Measurements from ENCODE around the gene NOTCH1.

The NOTCH1 gene

GRCh38 chr9:136513191-136513590 lies 32.7 kb downstream of the NOTCH1 start:
- no peak for DNase-seq

GRCh38 chr9:136512651-136513071 lies 33.2 kb downstream of the NOTCH1 start:
- DNase-seq, result no peak

GRCh38 chr9:136511670-136512592 lies 33.9 kb downstream of the NOTCH1 start:
- DNase-seq, result no peak

- no peak for DNase-seq
Observed at GRCh38 chr9:136511144-136511669, 34.6 kb downstream of the NOTCH1 start.

- DNase-seq, result no peak
Observed at GRCh38 chr9:136510561-136510960, 35.3 kb downstream of the NOTCH1 start.

- DNase-seq, result no peak
Observed at GRCh38 chr9:136509549-136509948, 36.3 kb downstream of the NOTCH1 start.

- no peak for DNase-seq
Observed at GRCh38 chr9:136508729-136509500, 36.9 kb downstream of the NOTCH1 start.

- DNase-seq, result no peak
Observed at GRCh38 chr9:136507992-136508375, 37.9 kb downstream of the NOTCH1 start.

- DNase-seq, result no peak
Observed at GRCh38 chr9:136507221-136507991, 38.4 kb downstream of the NOTCH1 start.

GRCh38 chr9:136506425-136506824 lies 39.4 kb downstream of the NOTCH1 start:
- DNase-seq, result no peak

GRCh38 chr9:136505406-136506403 lies 40.1 kb downstream of the NOTCH1 start:
- DNase-seq, result no peak

GRCh38 chr9:136504512-136505348 lies 41.1 kb downstream of the NOTCH1 start:
- DNase-seq, result no peak

GRCh38 chr9:136502940-136503550 lies 42.8 kb downstream of the NOTCH1 start:
- no peak for DNase-seq

- DNase-seq, result no peak
Observed at GRCh38 chr9:136502196-136502595, 43.7 kb downstream of the NOTCH1 start.

- DNase-seq, result no peak
Observed at GRCh38 chr9:136501686-136502085, 44.2 kb downstream of the NOTCH1 start.

GRCh38 chr9:136499935-136500910 lies 45.6 kb downstream of the NOTCH1 start:
- DNase-seq, result no peak

- no peak for DNase-seq
Observed at GRCh38 chr9:136499071-136499934, 46.5 kb downstream of the NOTCH1 start.

Data from NCI-H1105 (cell line).